AG08396 (cell line): ENCODE data around the gene NRROS.

Experiments
- DNase-seq: peaks from one replicate; pipeline ENCODE4 v3.0.0; 2012; ENCODE audit warnings: low spot score, mixed read lengths

NRROS gene

DNA sequence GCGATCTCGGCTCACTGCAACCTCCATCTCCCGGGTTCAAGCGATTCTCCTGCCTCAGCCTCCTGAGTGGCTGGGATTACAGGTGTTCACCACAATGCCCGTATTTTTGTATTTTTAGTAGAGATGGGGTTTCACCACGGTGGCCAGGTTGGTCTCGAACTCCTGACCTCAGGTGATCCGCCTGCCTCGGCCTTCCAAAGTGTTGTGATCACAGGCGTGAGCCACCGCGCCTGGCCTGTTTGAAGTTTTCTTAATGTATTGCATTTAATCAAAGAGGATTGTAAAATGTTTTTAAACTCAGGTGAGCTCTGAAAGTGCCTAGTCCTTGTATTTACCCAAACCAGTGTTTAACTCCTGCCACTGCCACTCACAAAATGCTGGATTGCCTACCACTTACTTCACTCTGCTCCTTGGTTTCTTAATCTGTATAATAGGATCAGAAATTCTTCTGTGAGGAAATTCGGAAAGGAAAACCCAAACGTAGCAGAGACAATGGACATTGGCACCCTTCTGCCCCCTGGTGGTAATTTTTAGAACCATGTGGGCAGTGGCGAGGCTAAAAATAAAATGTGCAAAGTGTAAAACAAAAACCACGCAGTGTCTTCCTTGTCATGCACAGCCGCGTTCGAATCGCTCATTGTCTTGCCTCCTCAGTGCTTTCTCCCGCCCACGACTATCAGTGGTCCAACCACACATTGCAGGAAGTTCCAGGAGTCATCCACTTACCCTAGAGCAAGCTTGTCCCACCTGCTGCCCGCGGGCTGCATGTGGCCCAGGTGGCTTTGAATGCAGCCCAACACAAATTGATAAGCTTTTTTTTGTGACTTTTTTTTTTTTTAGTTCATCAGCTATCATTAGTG lies 45.3 kb downstream of the NRROS start:
- DNase-seq = peak; percentile 71

DNA sequence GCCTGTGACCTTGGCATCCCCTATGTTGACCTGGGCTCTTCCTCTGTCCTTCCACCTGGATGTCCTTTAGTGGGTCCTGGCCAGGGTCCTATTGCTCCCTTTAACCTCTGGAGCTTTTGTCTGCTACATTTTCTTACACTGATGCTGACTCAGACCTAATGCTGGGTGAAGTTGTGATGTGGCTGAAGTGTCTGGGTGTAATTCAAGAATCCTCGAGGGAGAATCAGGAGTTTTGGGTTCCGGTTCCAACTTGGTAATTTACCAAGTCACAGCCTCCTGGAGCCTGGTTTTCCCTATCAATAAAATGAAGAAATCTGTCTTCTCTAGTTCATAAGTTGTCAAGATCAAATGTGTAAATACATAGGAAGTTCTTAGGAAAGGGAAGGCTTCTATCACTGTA lies 46.9 kb downstream of the NRROS start:
- no peak for DNase-seq

DNA sequence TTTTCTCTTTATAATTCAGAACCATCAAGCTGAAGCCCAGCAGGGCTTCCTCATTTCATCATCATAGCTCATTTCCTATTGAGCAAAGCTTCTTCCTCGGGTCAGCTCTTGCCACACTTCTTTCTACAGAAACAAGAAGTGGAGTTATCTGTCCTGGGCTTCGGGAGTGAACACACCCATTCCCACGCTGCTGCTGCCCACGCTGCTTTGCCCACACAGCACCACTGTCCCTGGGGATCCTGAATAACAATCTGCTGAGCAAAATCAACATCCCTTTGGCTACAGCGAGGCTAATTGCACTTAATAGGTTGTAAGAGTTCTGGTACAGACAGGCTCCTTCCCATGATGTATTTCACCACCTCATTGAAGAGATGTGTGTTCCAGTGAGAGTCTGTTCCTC lies 48.9 kb downstream of the NRROS start:
- DNase-seq = peak; percentile 51

DNA sequence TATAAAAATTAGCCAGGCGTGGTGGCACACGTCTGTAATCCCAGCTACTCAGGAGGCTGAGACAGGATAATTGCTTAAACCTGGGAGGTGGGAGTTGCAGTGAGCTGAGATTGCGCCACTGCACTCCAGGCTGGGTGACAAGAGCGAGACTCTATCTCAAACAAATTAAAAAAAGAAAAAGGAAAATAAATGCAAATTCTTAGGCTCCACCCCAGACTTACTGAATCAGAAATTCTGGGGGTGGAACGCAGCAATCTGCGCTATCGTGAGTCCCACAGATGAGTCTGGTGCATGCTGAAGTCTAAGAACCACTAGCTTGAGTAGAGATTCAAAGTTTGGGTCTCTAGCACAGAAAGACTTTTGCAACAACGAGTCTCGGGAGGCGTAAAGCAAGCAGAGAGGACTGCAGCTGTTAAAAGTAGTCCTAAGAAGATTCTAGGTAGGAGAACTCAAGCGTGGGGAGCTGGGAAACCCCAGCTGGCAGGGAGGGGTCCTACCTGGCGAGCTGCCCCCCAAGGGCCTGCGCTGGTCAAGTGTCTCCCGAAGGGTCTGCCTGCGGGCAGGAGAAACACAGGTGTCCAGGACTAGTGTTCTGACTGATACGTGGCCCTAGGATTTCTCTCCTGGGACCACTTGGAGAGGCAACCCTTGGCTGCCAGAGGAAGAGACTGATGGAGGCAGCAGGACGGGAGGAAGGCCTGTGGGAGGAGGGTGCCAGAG lies 50.6 kb downstream of the NRROS start:
- DNase-seq = no peak

DNA sequence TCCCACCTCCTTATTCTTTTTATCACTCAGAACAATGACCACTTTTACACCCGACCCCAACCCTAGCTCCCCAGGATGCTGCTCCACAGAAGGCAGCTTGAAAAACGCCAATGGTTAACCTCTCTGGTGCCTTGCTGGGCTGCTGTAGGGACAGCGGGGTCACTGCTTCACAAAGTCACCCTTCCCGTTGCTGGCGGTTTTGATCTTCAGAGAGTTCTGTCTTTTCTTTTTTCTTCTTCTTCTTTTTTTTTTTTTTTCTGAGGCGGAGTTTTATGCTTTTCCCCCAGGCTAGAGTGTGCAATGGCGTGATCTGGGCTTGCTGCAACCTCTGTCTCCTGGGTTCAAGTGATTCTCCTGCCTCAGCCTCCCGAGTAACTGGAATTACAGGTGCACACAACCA lies 51.9 kb downstream of the NRROS start:
- DNase-seq = no peak

DNA sequence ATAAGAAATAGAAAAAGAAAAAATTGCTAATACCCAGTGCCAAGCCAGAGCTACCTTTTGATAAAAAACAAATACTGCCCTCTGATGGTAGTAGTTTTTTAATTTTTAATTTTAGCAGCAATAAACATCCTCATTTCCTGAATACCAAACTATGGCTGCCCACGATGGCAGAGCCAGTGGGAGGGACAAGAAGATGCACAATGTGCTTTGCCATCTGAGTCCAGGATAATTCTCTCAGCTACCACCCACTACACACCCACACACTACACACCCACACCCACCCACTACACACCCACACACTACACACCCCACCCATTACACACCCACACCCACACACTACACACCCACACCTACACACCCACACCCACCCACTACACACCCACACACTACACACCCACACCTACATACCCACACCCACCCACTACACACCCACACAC lies 54.7 kb downstream of the NRROS start:
- DNase-seq = peak; percentile 61

DNA sequence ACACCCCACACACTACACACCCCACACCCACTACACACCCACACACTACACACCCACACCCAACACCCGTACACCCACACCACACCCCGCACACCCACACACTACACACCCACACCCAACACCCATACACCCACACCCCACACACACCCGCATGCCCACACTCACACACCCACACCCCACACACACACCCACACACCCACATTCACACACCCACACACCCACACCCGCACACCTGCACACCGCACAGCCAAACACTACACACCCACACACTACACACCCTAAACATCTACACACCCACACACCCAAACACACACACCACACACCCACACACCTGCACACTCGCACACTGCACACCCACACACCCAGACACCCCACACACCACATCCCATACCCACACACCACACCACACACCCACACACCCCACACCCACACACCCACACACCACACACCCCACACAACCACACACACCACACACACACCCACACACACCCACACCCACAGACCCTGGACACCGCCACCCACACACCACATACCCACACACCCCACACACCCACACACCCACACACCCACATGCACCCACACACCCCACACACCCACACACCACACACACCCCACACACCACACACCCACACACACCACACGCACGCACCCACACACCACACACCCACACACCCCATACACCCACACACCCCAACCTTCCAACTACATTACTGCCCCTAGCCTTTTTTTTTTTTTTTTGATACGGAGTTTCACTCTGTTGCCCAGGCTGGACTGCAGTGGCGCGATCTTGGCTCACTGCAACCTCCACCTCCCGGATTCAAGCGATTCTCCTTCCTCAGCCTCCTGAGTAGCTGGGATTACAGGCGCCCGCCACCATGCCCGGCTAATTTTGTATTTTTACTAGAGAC lies 55.7 kb downstream of the NRROS start:
- no peak for DNase-seq

DNA sequence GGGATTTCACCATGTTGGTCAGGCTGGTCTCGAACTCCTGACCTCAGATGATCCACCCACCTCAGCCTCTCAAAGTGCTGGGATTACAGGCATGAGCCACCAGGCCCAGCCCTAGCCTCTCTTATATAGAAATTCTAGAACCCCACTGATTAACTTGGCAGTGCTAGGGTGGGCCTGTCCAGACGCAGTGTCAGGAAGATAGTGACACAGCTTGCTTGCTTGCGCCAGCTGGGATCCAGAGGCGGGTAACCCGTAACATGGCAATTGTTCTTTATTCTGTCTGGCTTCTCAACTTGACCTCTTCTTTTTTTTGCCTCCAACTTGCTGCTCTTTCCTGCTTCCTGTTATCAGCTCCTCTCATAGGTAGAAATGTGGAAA lies 56.3 kb downstream of the NRROS start:
- no peak for DNase-seq

DNA sequence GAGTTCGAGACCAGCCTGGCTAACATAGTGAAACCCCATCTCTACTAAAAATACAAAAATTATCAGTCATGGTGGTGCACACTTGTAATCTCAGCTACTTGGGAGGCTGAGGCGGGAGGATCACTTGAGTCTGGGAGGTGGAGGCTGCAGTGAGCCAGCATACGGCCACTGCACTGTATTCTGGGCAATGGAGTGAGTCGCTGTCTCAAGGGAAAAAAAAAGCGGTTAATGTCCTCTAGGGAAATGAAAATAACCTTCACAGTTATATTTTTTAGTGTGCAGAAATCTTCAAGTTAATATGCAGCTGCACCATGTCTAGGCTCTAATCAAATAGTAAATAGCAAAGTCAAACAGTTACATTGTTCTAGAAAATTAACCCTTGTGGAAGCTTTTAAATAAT lies 57.8 kb downstream of the NRROS start:
- DNase-seq = no peak

DNA sequence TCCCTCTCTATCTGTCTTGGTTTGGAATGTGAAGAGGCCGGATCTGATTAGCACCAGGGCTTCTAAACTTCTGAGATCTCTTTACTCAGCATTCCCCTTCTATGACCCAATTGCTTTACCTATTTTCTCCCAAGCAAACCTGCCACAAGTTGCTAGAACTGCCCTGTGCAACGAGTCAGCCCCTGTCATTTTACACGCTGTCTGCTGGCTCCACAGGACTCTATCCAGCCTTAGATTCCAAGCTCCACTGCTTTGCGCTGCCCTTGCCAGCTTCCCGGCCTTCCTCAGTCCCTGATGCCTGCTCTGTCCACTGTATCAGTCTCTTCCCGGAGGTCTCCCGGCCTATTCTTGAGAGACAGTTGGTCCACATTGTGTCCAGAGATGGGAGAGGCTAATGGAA lies 60.3 kb downstream of the NRROS start:
- no peak for DNase-seq

DNA sequence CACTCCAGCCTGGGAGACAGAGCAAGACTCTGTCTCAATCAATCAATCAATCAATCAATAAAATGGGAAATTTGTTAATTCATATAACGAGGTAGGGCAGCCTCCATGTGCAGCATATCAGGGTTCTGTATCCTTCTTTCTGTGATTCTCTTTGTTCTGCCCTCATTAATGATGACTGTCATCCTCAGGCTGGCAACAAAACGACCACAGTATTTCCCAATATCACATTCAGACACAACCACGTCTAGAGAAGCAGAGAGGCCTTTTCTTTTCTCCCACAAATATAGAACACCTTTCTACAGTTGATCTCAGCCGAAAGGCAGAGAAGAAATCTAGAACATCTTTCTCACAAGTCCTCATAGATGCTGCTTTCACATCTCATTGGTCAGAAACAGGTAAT lies 61.3 kb downstream of the NRROS start:
- DNase-seq = no peak

DNA sequence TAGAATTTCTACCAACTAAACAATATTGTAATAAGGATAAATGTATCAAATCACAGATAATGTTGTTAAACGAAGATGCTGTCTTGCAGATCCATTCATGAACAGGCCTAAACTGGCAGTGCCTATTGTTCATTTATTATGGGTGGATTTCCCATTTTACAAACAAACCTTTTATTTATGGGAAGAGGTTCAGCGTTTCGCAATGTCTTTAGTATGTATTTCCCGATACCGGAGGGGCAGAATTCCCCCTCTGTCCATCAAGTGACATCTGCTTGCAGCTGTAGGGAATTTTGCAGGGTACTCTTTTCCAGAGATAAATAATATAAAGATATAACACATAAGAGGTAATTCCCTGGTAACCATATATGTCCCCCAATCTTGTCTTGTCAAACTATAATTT lies 66.8 kb downstream of the NRROS start:
- DNase-seq = no peak

DNA sequence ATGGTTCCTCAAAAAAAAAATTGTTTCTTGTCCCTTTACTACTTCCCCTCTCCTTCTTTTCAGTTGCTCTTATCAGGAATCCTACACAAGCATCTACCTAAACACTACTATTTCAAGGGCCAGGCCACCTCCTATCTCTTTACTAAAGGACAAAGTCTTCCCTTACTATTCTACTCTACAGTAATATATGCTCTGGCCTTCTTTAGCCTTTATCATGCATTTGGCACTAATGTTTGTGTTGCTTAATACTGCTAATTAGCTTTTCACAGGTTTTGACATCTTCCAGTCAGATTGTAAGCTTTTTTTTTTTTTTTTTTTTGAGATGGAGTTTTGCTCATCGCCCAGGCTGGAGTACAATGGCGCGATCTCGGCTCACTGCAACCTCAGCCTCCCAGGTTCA lies 67.2 kb downstream of the NRROS start:
- DNase-seq = no peak

DNA sequence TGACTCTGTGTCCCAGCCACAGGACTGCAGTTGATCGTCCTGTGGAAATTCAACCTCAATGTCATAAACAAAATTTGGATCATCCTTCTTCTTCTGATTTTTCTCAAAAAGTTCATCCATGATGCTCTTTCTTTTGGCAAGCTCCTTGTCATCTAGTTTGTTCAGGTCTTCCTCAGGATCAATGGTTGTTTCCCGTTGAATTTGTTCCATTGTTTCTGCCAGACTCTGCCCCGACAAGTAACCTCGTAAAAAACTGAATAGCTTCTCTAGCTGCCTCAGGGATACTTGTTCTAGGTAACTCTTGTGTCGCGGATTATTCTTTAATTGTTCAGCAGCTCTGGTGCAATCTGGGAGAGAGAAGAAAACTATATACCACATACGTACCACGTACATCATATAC lies 68.1 kb downstream of the NRROS start:
- no peak for DNase-seq

DNA sequence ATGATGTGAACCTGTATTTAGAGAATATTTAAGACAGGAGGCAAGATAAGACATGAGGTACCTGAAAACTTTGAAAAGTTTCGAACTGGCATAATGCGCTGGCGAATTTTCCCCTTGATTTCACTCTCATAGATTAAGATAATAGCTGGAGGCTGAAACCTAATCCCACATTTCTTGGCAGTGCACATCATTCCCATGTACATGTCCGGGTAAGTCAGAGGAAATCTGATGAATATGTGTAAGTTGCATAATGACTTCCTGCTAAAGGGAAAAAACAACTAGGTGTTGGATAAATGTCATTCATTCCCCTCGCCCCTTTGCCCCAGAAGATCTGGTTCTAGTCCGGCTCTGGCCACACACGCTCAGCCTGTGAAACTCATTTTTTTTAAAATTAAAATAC lies 69.0 kb downstream of the NRROS start:
- no peak for DNase-seq
